H1 (cell line): ENCODE measurements around the gene FGF6. TPM values are rescaled to one million over a fixed set of nuclear protein-coding genes. Genes with fewer than 3 reads are reported as not detected.

Source experiments
- ATF2 ChIP-seq: IDR thresholded peaks from 2 replicates; pipeline ENCODE4 v1.6.1; 2012; ENCODE audit warnings: low read length, inconsistent platforms
- CBX8 ChIP-seq: fragments of 300-800, 300-1000 bp; sonication (generic); IDR thresholded peaks from 2 replicates; pipeline ENCODE4 v1.7.1; 2016; ENCODE audit warnings: low read depth, low read length, borderline replicate concordance
- CHD7 ChIP-seq: fragments of 300-600 bp; sonication (generic); IDR thresholded peaks from 2 replicates; pipeline ENCODE4 v1.7.1; 2012; ENCODE audit warnings: low read length, moderate library complexity, mild to moderate bottlenecking, inconsistent platforms; ENCODE audit not compliant: insufficient replicate concordance
- CTBP2 ChIP-seq: IDR thresholded peaks from 2 replicates; pipeline ENCODE4 v1.7.0; 2011; ENCODE audit warnings: borderline replicate concordance, mild to moderate bottlenecking, moderate library complexity, mixed read lengths, low read length; ENCODE audit not compliant: insufficient read depth, insufficient read length
- GABPA ChIP-seq: IDR thresholded peaks from 2 replicates; pipeline ENCODE4 v1.6.1; 2011; ENCODE audit warnings: mild to moderate bottlenecking, low read length, moderate library complexity, borderline replicate concordance; ENCODE audit not compliant: insufficient read depth
- SRF ChIP-seq: IDR thresholded peaks from 2 replicates; pipeline ENCODE4 v1.6.1; 2011; ENCODE audit warnings: mild to moderate bottlenecking, low read depth, low read length, moderate library complexity
- YY1 ChIP-seq: IDR thresholded peaks from 2 replicates; pipeline ENCODE4 v1.6.1; 2011; ENCODE audit warnings: low read depth, mild to moderate bottlenecking, low read length
- polyA plus RNA-seq, 7 experiments: library from polyadenylated mRNA; depleted of rRNA in 3 of 7; stranded (reverse) in 5 of 7; unstranded in 2 of 7; fragments of >200 nt in 5 of 7; fragments of 200-250 nt in 2 of 7; gene quantifications; 1 replicate in 5 of 7; 2 replicates in 1 of 7; 4 replicates in 1 of 7; pipeline versions ENCODE4 v1.2.1 to v1.2.3, GENCODE V29; 2011 to 2013; ENCODE audit warnings: missing spikeins in 2 of 7, mixed read lengths in 2 of 7
- total RNA-seq: library from RNA; stranded (reverse); fragmentation: NEBNext Ultra II Directional; extraction: Animal tissue kit (Norgen Biotek cat#: 25700); gene quantifications from 2 replicates; pipeline ENCODE4 v1.2.1, GENCODE V29; 2021

The FGF6 gene
- total and polyA plus RNA-seq, 2 of the 8 experiments (the other 6 are each of a cell fraction or from before 2014, with no cell fraction given), result not detected

DNA sequence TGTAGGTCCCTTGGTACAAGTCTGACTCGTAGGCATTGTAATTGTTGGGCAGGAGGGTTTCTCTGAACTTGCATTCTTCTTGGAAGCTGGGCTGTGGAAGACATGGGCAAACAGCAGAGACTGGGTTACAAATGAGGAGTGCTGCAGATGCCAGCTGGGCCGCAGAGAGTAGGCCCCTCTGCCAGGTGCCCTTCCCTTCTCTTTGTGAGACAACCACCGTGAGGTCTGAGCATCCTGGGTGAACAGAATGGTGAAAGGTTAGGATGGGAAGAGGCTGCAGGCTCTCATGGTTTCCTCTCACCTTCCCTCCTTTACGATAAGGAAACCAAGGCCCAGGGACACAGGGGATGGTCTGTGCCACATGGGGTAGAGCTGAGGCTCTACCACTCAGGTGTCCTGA lies 11.3 kb downstream of the FGF6 start (continued):
- TF ChIP-seq CHD7 (no peak), CTBP2 (no peak), YY1 (no peak), SRF (no peak), GABPA (no peak), CBX8 (no peak), ATF2 (no peak)
